B cell (primary cell): ENCODE data around the gene UGT1A6.

Experiments used
- EZH2 ChIP-seq: IDR thresholded peaks from 2 replicates; pipeline ENCODE4 v1.6.1; 2012; ENCODE audit warnings: borderline replicate concordance, low read depth, mild to moderate bottlenecking, moderate library complexity, low read length; ENCODE audit not compliant: insufficient read depth, poor library complexity, severe bottlenecking
- TF ChIP-seq, protein P1 (sequence below): fragments of 200-600 bp; IDR thresholded peaks from one replicate; pipeline ENCODE4 v1.8.0; 2022; ENCODE audit warnings: antibody characterized with exemption, mild to moderate bottlenecking

DNA sequence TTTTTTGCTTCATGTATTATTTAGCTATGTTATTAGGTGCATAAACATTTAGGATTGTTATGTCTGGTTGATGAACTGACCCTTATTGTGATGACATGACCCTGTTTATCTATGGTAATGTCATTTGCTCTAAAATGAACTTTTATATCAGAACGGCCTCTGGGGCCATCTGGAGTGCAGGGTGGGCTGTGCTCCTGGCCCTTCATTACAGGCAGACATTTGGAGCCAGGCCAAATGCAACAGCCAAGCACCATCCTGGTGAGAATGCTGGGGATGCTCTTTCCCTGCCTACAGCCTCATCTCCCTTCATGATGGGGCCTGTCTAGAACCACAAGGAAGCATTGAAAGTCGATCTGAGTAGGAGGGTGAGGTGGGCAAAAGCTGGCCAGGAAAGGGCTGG is 123.6 kb downstream of the UGT1A6 start:
- TF ChIP-seq, protein P1, sequence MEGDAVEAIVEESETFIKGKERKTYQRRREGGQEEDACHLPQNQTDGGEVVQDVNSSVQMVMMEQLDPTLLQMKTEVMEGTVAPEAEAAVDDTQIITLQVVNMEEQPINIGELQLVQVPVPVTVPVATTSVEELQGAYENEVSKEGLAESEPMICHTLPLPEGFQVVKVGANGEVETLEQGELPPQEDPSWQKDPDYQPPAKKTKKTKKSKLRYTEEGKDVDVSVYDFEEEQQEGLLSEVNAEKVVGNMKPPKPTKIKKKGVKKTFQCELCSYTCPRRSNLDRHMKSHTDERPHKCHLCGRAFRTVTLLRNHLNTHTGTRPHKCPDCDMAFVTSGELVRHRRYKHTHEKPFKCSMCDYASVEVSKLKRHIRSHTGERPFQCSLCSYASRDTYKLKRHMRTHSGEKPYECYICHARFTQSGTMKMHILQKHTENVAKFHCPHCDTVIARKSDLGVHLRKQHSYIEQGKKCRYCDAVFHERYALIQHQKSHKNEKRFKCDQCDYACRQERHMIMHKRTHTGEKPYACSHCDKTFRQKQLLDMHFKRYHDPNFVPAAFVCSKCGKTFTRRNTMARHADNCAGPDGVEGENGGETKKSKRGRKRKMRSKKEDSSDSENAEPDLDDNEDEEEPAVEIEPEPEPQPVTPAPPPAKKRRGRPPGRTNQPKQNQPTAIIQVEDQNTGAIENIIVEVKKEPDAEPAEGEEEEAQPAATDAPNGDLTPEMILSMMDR: no peak
- no peak for TF ChIP-seq EZH2
